Keratinocyte (primary cell): ENCODE measurements around the gene ANKRD45.

Experiments used
- CTCF ChIP-seq, 3 experiments: IDR thresholded peaks in 1 of 3; conservative IDR thresholded peaks in 1 of 3; optimal IDR thresholded peaks in 1 of 3; 2 replicates in 2 of 3; 3 replicates in 1 of 3; pipeline versions ENCODE3 to v1.5.1; 2011; ENCODE audit warnings: low read length in 3 of 3, mild to moderate bottlenecking in 3 of 3, moderate library complexity in 2 of 3, control low read depth in 1 of 3, inconsistent platforms in 1 of 3; ENCODE audit not compliant: insufficient read depth in 2 of 3; ENCODE audit errors: extremely low read depth in 1 of 3
- EZH2 ChIP-seq: IDR thresholded peaks from one replicate; pipeline ENCODE4 v1.6.1; 2012; ENCODE audit warnings: inconsistent platforms, mild to moderate bottlenecking, low read length, moderate library complexity

- no peak for TF ChIP-seq CTCF (optimal IDR thresholded peaks at IDR 0.05 in 1 of 3, IDR thresholded peaks at IDR 0.05 in 1 of 3, conservative IDR thresholded peaks at IDR 0.05 in 1 of 3; ENCODE audit: extremely low read depth in 1 of 3, insufficient read depth in 2 of 3, low read length in 3 of 3)
- TF ChIP-seq EZH2: no peak
Observed at GRCh38 chr1:173596097-173596825, 73.4 kb downstream of the ANKRD45 start.
